Breast epithelium (tissue), 4 donors: ENCODE measurements around the gene ABHD2. TPM values are rescaled to one million over a fixed set of nuclear protein-coding genes. Genes with fewer than 3 reads are reported as not detected.

Source experiments
- DNase-seq, 2 donors: peaks; one replicate each; pipeline ENCODE4 v3.0.0-alpha.2; 2019; ENCODE audit warnings: low spot score in 2 of 2
- H3K27ac ChIP-seq, 2 donors: fragments of 200-600 bp; sonication (generic) in 1 of 2; one replicate each; pipeline ENCODE4 v1.5.1; 2016 to 2019; ENCODE audit warnings: mild to moderate bottlenecking in 1 of 2
- H3K27me3 ChIP-seq, 2 donors: fragments of 200-600 bp; sonication (generic) in 1 of 2; one replicate each; pipeline versions ENCODE4 v1.5.1 to v1.6.0; 2017 to 2019; ENCODE audit warnings: control low read depth in 1 of 2, mild to moderate bottlenecking in 1 of 2
- H3K36me3 ChIP-seq: fragments of 200-600 bp; one replicate; pipeline ENCODE4 v1.5.1; 2019
- H3K4me1 ChIP-seq, 2 donors: fragments of 200-600 bp; sonication (generic); one replicate each; pipeline ENCODE4 v1.5.1; 2016 to 2019; ENCODE audit warnings: control low read depth in 1 of 2
- H3K4me3 ChIP-seq, 3 donors: fragments of 200-600 bp; sonication (generic); 1 replicate in 2 of 3; 2 replicates in 1 of 3; pipeline ENCODE4 v1.5.1; 2016 to 2019; ENCODE audit warnings: mild to moderate bottlenecking in 3 of 3, moderate library complexity in 2 of 3
- H3K9me3 ChIP-seq, 2 donors: fragments of 200-600 bp; sonication (generic) in 1 of 2; one replicate each; pipeline ENCODE4 v1.5.1; 2016 to 2019; ENCODE audit warnings: control low read depth in 1 of 2
- POLR2A ChIP-seq: fragments of 450-650 bp; IDR thresholded peaks from one replicate; pipeline ENCODE4 v1.6.1; 2016; ENCODE audit warnings: antibody characterized with exemption, mild to moderate bottlenecking, moderate library complexity
- POLR2AphosphoS5 ChIP-seq, 3 donors: sonication (generic); formaldehyde crosslinking; IDR thresholded peaks; one replicate each; pipeline ENCODE4 v1.6.1; 2017; ENCODE audit warnings: antibody characterized with exemption in 3 of 3
- intact Hi-C: fragments of 100-400 bp; cut with DNase I; formaldehyde crosslinking; loops from one replicate; pipeline ENCODE4 v1.15.1; 2023; ENCODE audit warnings: low total_unique reads
- total RNA-seq, 3 donors: library from RNA; depleted of rRNA; stranded (reverse); fragments of >200 nt; gene quantifications; one replicate each; pipeline ENCODE4 v1.1.0, GENCODE V29; 2016
- TF ChIP-seq, protein P1 (sequence below), 3 donors: fragments of 450-650 bp; IDR thresholded peaks; one replicate each; pipeline ENCODE4 v1.5.1; 2016 to 2017; ENCODE audit warnings: antibody characterized with exemption in 3 of 3, mild to moderate bottlenecking in 3 of 3, moderate library complexity in 3 of 3

Gene ABHD2
- total RNA-seq, 3 donors from 2014 or later, result 76.7 to 91.2 (median 80.3) TPM

DNA sequence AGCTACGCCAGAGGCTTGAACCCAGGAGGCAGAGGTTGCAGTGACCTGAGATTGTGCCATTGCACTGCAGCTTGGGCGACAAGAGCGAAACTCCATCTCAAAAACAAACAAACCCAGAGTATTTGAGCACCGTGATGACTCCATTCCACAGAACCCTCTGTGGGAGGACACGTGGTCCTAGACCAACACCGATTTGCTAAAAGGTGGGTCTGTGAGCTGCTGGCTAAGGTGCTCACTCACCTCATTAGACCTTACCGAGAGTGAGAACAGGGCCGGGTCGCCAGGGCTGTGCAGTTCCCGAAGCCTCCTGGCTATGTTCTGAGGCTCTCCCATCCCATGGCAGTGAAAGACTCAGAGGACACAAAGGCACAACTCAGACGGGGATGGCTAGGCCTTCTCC, 17.9 kb downstream of the ABHD2 start:
- no peak for TF ChIP-seq POLR2AphosphoS5 (IDR thresholded peaks at IDR 0.05)
- TF ChIP-seq POLR2A, result no peak
- TF ChIP-seq, protein P1, sequence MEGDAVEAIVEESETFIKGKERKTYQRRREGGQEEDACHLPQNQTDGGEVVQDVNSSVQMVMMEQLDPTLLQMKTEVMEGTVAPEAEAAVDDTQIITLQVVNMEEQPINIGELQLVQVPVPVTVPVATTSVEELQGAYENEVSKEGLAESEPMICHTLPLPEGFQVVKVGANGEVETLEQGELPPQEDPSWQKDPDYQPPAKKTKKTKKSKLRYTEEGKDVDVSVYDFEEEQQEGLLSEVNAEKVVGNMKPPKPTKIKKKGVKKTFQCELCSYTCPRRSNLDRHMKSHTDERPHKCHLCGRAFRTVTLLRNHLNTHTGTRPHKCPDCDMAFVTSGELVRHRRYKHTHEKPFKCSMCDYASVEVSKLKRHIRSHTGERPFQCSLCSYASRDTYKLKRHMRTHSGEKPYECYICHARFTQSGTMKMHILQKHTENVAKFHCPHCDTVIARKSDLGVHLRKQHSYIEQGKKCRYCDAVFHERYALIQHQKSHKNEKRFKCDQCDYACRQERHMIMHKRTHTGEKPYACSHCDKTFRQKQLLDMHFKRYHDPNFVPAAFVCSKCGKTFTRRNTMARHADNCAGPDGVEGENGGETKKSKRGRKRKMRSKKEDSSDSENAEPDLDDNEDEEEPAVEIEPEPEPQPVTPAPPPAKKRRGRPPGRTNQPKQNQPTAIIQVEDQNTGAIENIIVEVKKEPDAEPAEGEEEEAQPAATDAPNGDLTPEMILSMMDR (IDR thresholded peaks at IDR 0.05), result no peak
- intact Hi-C loops, result no loop called here
- Histone ChIP-seq H3K9me3 (no peaks in the 10 kb centered on the region), H3K27me3 (no peaks in the 10 kb centered on the region), H3K4me3 (no peak overlapping the region), H3K4me1 (peaks cover 0 to 20% of the 10 kb centered on the region in 2 donors), H3K36me3 (no peaks in the 10 kb centered on the region), H3K27ac (peak overlapping the region in 1 of 2 donors; percentile 73)
- DNase-seq, result no peak

DNA sequence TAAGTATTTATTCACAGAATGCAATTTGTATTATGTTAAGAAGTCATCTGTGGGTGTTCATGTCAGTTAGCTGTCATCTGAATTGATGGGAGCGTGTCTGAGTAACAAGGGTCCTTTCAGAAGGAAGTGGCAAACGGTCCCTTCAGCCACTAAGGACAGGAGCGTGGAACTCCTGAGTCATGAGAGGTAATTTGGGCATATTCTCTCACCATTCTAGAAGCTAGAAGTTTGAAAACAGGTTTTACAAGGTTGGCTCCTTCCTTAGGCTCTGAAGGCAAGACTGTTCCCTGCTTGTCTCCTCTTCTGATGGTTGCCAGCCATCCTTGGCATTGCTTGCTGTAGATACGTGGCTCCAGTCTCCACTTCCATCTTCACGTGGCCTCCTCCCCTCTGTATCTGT, 19.7 kb downstream of the ABHD2 start:
- Histone ChIP-seq H3K36me3 (no peaks in the 10 kb centered on the region), H3K4me1 (peaks cover 0 to 14% of the 10 kb centered on the region in 2 donors), H3K27ac (peak overlapping the region; percentile 73), H3K9me3 (no peaks in the 10 kb centered on the region), H3K4me3 (no peak overlapping the region), H3K27me3 (no peaks in the 10 kb centered on the region)
- peak in 1 of 2 donors; percentile 37 for DNase-seq
- intact Hi-C loops, result no loop called here
- no peak for TF ChIP-seq POLR2A
- peak in 1 of 3 donors; percentile 34 for TF ChIP-seq POLR2AphosphoS5 (IDR thresholded peaks at IDR 0.05)

DNA sequence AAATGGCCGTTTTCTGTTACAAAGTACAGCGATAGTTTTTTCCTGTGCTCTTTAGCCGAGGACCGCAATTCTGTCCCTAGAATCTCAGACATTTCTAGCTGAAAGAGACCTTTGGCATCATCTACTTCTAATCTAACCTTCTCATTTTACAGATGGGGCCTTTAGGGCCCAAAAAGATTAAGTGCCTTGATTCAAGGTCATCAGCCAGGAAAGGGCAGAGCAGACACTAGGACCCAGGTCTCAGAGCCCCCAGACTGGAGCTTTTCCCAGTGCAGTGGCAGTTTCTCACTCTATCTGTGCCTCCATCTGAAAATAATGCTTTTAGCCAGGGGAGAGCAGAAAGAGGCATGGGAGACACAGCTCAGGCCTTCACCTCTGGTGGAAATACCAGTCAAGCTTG, 20.6 kb downstream of the ABHD2 start:
- no peak for DNase-seq
- no peaks in the 10 kb centered on the region for H3K9me3 ChIP-seq
- peak overlapping the region; percentile 27 to 73 for H3K27ac ChIP-seq
- H3K36me3 ChIP-seq, result no peaks in the 10 kb centered on the region
- peaks cover 0 to 14% of the 10 kb centered on the region in 2 donors for H3K4me1 ChIP-seq
- no peak overlapping the region for H3K4me3 ChIP-seq
- TF ChIP-seq POLR2AphosphoS5 (IDR thresholded peaks at IDR 0.05), result no peak
- no peak for TF ChIP-seq POLR2A
- TF ChIP-seq, protein P1 (IDR thresholded peaks at IDR 0.05), result no peak
- intact Hi-C loops, result no loop called here
- no peaks in the 10 kb centered on the region for H3K27me3 ChIP-seq

DNA sequence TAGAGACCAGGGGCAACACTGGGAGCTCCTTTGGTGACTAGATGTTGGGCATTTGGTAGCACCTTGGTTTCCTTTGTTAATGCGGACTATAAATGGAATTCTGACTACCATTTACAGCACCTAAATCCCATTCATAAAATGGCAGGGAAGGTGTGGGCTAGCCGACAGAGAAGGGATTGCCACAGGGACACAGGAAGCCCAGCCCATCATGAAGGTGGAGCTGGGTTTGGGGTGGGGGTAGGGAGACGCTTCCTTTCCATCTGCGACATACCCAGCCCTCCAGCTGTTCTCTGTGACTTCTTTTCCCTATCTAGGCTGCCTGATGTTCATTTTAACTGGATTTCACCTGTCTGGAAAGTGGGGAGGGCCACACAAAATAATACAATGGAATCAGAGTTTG, 21.0 kb downstream of the ABHD2 start:
- Histone ChIP-seq H3K27ac (peak overlapping the region; percentile 27 to 73), H3K4me3 (no peak overlapping the region), H3K4me1 (peaks cover 0 to 14% of the 10 kb centered on the region in 2 donors), H3K36me3 (no peaks in the 10 kb centered on the region), H3K9me3 (no peaks in the 10 kb centered on the region), H3K27me3 (no peaks in the 10 kb centered on the region)
- TF ChIP-seq POLR2A (no peak), POLR2AphosphoS5 (IDR thresholded peaks at IDR 0.05) (no peak)
- TF ChIP-seq, protein P1 (IDR thresholded peaks at IDR 0.05), result no peak
- no peak for DNase-seq
- intact Hi-C loops, result no loop called here

DNA sequence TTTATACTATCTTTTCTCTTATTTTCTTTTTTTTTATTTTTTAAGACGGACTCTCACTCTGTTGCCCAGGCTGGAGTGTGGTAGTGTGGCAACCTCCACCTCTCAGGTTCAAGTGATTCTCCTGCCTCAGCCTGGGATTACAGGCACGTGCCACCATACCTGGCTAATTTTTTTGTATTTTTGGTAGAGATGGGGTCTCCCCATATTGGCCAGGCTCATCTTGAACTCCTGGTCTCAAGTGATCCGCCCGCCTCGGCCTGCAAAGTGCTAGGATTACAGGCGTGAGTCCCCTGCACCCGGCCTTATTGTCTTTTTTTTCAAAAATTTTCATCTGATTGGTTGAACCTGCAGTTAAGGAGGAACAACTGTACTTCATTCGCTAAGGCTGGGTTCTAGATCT, 21.8 kb downstream of the ABHD2 start:
- H3K9me3 ChIP-seq, result no peaks in the 10 kb centered on the region
- H3K27ac ChIP-seq, result no peak overlapping the region
- H3K36me3 ChIP-seq, result no peaks in the 10 kb centered on the region
- TF ChIP-seq POLR2AphosphoS5 (IDR thresholded peaks at IDR 0.05), result no peak
- TF ChIP-seq, protein P1 (IDR thresholded peaks at IDR 0.05), result no peak
- no peak for TF ChIP-seq POLR2A
- no peak for DNase-seq
- H3K27me3 ChIP-seq, result no peaks in the 10 kb centered on the region
- intact Hi-C loops, result no loop called here
- peaks cover 0 to 14% of the 10 kb centered on the region in 2 donors for H3K4me1 ChIP-seq
- H3K4me3 ChIP-seq, result no peak overlapping the region

DNA sequence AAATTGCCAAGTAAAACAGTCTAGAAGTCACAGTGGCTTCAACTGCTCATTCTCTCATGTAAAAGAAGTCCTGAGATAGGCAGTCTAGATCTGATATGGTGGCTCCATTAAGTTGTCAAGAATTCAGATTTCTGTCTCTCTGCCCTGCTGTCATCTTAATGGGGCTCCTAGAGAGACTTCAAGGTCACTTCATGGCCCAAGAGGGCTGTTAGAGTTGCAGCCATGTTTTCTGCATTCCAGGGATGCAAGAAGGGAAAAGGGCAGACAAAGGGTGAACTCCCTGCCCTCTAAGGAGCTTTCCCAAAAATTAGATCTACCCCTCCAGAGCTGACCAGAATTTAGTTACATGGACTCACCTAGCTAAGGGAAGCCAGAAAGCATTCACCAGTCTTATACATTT, 23.1 kb downstream of the ABHD2 start:
- H3K4me1 ChIP-seq, result peaks cover 0 to 14% of the 10 kb centered on the region in 2 donors
- no peak overlapping the region for H3K4me3 ChIP-seq
- intact Hi-C loops, result no loop called here
- TF ChIP-seq POLR2AphosphoS5 (IDR thresholded peaks at IDR 0.05) (no peak), POLR2A (no peak)
- TF ChIP-seq, protein P1 (IDR thresholded peaks at IDR 0.05), result no peak
- no peaks in the 10 kb centered on the region for H3K36me3 ChIP-seq
- H3K9me3 ChIP-seq, result no peaks in the 10 kb centered on the region
- H3K27me3 ChIP-seq, result no peaks in the 10 kb centered on the region
- peak overlapping the region in 1 of 2 donors; percentile 69 for H3K27ac ChIP-seq
- no peak for DNase-seq
